Prostate gland (tissue), 2 donors: Measurements from ENCODE around the gene DOCK7. TPM values are rescaled to one million over a fixed set of nuclear protein-coding genes. Genes with fewer than 3 reads are reported as not detected.

Source experiments
- DNase-seq: peaks from one replicate; pipeline ENCODE4 v3.0.0-alpha.2; 2019; ENCODE audit warnings: low spot score
- H3K27ac ChIP-seq, 2 donors: fragments of 200-600 bp; sonication (generic); 2 replicates each; pipeline ENCODE4 v1.5.1; 2017 to 2019
- H3K27me3 ChIP-seq: fragments of 200-600 bp; sonication (generic); replicated peaks from 2 replicates; pipeline ENCODE4 v1.5.1; 2019; ENCODE audit not compliant: insufficient read depth
- H3K36me3 ChIP-seq, 2 donors: fragments of 200-600 bp; sonication (generic); 1 replicate in 1 of 2; 2 replicates in 1 of 2; pipeline versions ENCODE4 v1.5.1 to v1.8.1; 2017 to 2019
- H3K4me1 ChIP-seq: fragments of 200-600 bp; sonication (generic); replicated peaks from 2 replicates; pipeline ENCODE4 v1.5.1; 2019
- H3K4me3 ChIP-seq, 2 donors: fragments of 200-600 bp; sonication (generic); 2 replicates each; pipeline ENCODE4 v1.5.1; 2017 to 2019
- H3K9me3 ChIP-seq: fragments of 200-600 bp; sonication (generic); 2 replicates; pipeline ENCODE4 v1.5.1; 2017
- POLR2A ChIP-seq: fragments of 450-650 bp; IDR thresholded peaks from one replicate; pipeline ENCODE4 v1.6.1; 2016; ENCODE audit warnings: antibody characterized with exemption, mild to moderate bottlenecking
- POLR2AphosphoS5 ChIP-seq: sonication (generic); formaldehyde crosslinking; IDR thresholded peaks from one replicate; pipeline ENCODE4 v1.6.1; 2017; ENCODE audit warnings: antibody characterized with exemption
- WGBS: methylation state at CpG from one replicate; pipeline ENCODE4 v1.1.5; 2018; 5-methylcytosine and 5-hydroxymethylcytosine counted together
- intact Hi-C: fragments of 100-400 bp; cut with DNase I; formaldehyde crosslinking; loops from one replicate; pipeline ENCODE4 v1.14.2; 2022
- total RNA-seq, 2 donors: library from RNA; depleted of rRNA; stranded (reverse); fragments of >200 nt; gene quantifications; one replicate each; pipeline ENCODE4 v1.1.0, GENCODE V29; 2016
- TF ChIP-seq, protein P1 (sequence below), 4 experiments: fragments of 200-600 bp in 2 of 4; fragments of 450-650 bp in 2 of 4; sonication (generic) in 2 of 4; IDR thresholded peaks; 1 replicate in 3 of 4; 2 replicates in 1 of 4; pipeline ENCODE4 v1.5.1; 2016 to 2019; ENCODE audit warnings: antibody characterized with exemption in 4 of 4, mild to moderate bottlenecking in 2 of 4, moderate library complexity in 2 of 4

DOCK7 gene
- total RNA-seq, 2 donors from 2014 or later: 43.4 to 56.4 TPM

DNA sequence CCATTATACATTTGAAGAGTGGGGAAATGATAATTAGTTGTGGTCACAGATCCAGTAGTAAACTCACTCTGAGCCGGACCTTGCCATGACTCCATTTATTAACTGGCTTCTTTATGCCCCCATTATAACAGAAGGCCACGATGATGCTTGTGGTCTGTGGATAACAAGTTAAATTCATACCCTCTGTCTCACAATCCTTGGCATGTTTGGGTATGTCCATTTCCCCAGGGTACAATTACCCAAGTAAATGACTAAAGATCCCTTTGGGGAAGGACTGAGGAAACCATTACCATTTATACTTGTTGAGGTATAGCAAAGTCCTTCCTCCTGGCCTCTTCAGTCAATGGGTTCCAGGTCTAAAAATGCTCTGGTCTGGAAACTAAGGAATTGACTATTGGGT, 258.6 kb downstream of the DOCK7 start:
- 94% methylated on average over 2 of the region's 2 CpGs for WGBS
- Histone ChIP-seq H3K4me1 (no peaks in the 10 kb centered on the region), H3K27me3 (no peaks in the 10 kb centered on the region), H3K36me3 (no peaks in the 10 kb centered on the region), H3K9me3 (no peaks in the 10 kb centered on the region), H3K4me3 (no peak overlapping the region), H3K27ac (no peak overlapping the region)
- TF ChIP-seq, protein P1, sequence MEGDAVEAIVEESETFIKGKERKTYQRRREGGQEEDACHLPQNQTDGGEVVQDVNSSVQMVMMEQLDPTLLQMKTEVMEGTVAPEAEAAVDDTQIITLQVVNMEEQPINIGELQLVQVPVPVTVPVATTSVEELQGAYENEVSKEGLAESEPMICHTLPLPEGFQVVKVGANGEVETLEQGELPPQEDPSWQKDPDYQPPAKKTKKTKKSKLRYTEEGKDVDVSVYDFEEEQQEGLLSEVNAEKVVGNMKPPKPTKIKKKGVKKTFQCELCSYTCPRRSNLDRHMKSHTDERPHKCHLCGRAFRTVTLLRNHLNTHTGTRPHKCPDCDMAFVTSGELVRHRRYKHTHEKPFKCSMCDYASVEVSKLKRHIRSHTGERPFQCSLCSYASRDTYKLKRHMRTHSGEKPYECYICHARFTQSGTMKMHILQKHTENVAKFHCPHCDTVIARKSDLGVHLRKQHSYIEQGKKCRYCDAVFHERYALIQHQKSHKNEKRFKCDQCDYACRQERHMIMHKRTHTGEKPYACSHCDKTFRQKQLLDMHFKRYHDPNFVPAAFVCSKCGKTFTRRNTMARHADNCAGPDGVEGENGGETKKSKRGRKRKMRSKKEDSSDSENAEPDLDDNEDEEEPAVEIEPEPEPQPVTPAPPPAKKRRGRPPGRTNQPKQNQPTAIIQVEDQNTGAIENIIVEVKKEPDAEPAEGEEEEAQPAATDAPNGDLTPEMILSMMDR (IDR thresholded peaks at IDR 0.05): no peak
- TF ChIP-seq POLR2A (no peak), POLR2AphosphoS5 (no peak)
- intact Hi-C loops: no loop called here
- no peak for DNase-seq

DNA sequence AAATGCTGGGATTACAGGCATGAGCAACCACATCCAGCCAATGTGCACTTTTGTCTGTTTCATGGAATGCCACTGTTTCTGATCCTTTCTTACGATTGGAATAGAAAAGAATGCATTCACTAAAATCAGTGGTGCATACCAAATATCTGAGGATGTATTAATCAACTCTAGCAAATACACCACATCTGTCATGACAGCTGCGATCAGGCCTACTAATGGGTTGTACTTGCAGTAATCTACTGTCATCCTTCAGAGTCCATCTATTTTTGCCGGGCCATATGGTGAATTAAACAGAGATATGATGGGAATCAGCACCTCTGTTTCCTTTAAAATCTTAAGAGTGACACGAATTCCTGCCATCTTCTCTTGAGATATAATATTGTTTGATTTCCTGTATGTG, 259.8 kb downstream of the DOCK7 start:
- Histone ChIP-seq H3K36me3 (no peaks in the 10 kb centered on the region), H3K4me3 (no peak overlapping the region), H3K9me3 (no peaks in the 10 kb centered on the region), H3K27ac (no peak overlapping the region), H3K27me3 (no peaks in the 10 kb centered on the region), H3K4me1 (no peaks in the 10 kb centered on the region)
- intact Hi-C loops: no loop called here
- TF ChIP-seq, protein P1 (IDR thresholded peaks at IDR 0.05): no peak
- no peak for TF ChIP-seq POLR2AphosphoS5
- no peak for TF ChIP-seq POLR2A
- WGBS: 78% methylated on average over 4 of the region's 4 CpGs
- no peak for DNase-seq

DNA sequence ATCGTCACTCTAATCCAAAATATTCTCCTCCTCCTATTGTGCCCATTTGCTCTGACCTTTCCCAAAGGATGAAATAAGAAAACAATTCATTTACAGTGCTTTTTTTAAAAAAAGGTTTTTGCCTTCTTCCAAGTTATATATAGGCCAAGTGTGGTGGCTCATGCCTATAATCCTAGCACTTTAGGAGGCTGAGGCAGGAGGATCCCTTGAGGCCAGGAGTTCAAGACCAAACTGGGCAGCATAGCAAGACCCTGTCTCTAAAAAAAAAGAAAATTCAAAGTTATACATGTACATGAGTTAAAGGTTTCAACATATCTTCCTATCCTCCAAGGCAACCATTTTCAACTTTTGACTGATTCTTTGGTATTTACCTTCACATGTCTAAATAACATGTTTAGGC, 261.4 kb downstream of the DOCK7 start:
- no peak for DNase-seq
- 84% methylated on average over 1 of the region's 1 CpG for WGBS
- Histone ChIP-seq H3K36me3 (no peaks in the 10 kb centered on the region), H3K27me3 (no peaks in the 10 kb centered on the region), H3K4me1 (no peaks in the 10 kb centered on the region), H3K4me3 (no peak overlapping the region), H3K27ac (no peak overlapping the region), H3K9me3 (no peaks in the 10 kb centered on the region)
- TF ChIP-seq, protein P1 (IDR thresholded peaks at IDR 0.05): no peak
- TF ChIP-seq POLR2AphosphoS5 (no peak), POLR2A (no peak)
- intact Hi-C loops: no loop called here

DNA sequence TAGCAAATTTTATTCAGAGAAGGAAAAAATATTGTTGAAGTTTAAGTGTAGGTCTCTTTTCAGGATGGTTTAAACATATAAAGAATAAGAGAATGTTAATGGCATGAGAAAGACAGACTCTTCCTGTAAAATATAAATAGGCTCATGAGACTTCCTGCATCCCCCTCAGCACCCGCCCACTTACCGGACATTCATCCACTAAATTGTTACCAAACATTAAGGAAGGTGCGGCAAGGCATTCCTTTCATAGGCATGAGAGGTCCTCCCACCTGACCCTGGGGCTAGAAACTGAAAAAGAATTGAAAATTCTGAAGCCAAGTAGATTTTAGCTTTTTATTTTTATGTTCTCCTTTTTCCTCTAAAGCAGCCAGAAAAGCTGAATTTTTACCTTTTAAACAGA, 261.9 kb downstream of the DOCK7 start:
- H3K9me3 ChIP-seq: no peaks in the 10 kb centered on the region
- H3K4me3 ChIP-seq: no peak overlapping the region
- H3K27ac ChIP-seq: no peak overlapping the region
- DNase-seq: no peak
- no peaks in the 10 kb centered on the region for H3K36me3 ChIP-seq
- WGBS: 29% methylated on average over 3 of the region's 3 CpGs
- no peaks in the 10 kb centered on the region for H3K27me3 ChIP-seq
- intact Hi-C loops: no loop called here
- TF ChIP-seq, protein P1 (IDR thresholded peaks at IDR 0.05): no peak
- TF ChIP-seq POLR2AphosphoS5 (no peak), POLR2A (no peak)
- no peaks in the 10 kb centered on the region for H3K4me1 ChIP-seq

GRCh38 chr1:62425041-62425440, 263.1 kb downstream of the DOCK7 start:
- no peak for DNase-seq
- H3K27ac ChIP-seq: no peak overlapping the region
- intact Hi-C loops: no loop called here
- no peaks in the 10 kb centered on the region for H3K36me3 ChIP-seq
- H3K27me3 ChIP-seq: no peaks in the 10 kb centered on the region
- H3K9me3 ChIP-seq: no peaks in the 10 kb centered on the region
- H3K4me1 ChIP-seq: no peaks in the 10 kb centered on the region
- H3K4me3 ChIP-seq: no peak overlapping the region
- WGBS: 83% methylated on average over 5 of the region's 5 CpGs
- TF ChIP-seq POLR2A (no peak), POLR2AphosphoS5 (no peak)
- TF ChIP-seq, protein P1 (IDR thresholded peaks at IDR 0.05): no peak
